Testis (tissue), 3 donors: Measurements from ENCODE around the gene SMYD3. TPM values are rescaled to one million over a fixed set of nuclear protein-coding genes. Genes with fewer than 3 reads are reported as not detected.

ENCODE experiments used
- DNase-seq: peaks from one replicate; pipeline ENCODE4 v3.0.0-alpha.2; 2019
- H3K27ac ChIP-seq, 2 donors: fragments of 200-600 bp; sonication (generic); one replicate each; pipeline ENCODE4 v1.5.1; 2019
- H3K27me3 ChIP-seq: fragments of 200-600 bp; sonication (generic); one replicate; pipeline ENCODE4 v1.5.1; 2019
- H3K36me3 ChIP-seq: fragments of 200-600 bp; sonication (generic); one replicate; pipeline ENCODE4 v1.5.1; 2017; ENCODE audit warnings: low read depth; ENCODE audit errors: missing control alignments
- H3K4me1 ChIP-seq: fragments of 200-600 bp; sonication (generic); one replicate; pipeline ENCODE4 v1.5.1; 2019
- H3K4me3 ChIP-seq, 2 donors: fragments of 200-600 bp; sonication (generic); one replicate each; pipeline ENCODE4 v1.5.1; 2017 to 2019
- H3K9me3 ChIP-seq: fragments of 200-600 bp; sonication (generic); one replicate; pipeline ENCODE4 v1.5.1; 2017
- CTCF ChIP-seq, 3 experiments: fragments of 450-650 bp in 2 of 3; fragments of 200-600 bp in 1 of 3; sonication (generic) in 1 of 3; IDR thresholded peaks; one replicate each; pipeline ENCODE4 v1.5.1; 2016 to 2019; ENCODE audit warnings: antibody characterized with exemption in 3 of 3, mild to moderate bottlenecking in 2 of 3, moderate library complexity in 1 of 3
- POLR2A ChIP-seq: fragments of 450-650 bp; IDR thresholded peaks from one replicate; pipeline ENCODE4 v1.6.1; 2017; ENCODE audit warnings: antibody characterized with exemption, mild to moderate bottlenecking, moderate library complexity
- WGBS, 2 donors: methylation state at CpG; one replicate each; pipeline ENCODE4 v1.1.5; 2018; 5-methylcytosine and 5-hydroxymethylcytosine counted together
- intact Hi-C: fragments of 100-400 bp; cut with DNase I; formaldehyde crosslinking; loops from one replicate; pipeline ENCODE4 v1.15.1; 2023; ENCODE audit warnings: low total_unique reads
- polyA plus RNA-seq: library from polyadenylated mRNA; stranded (reverse); fragments of 350-450 nt; fragmentation: Illumina TruSeq; extraction: RNeasy Lipid Tissue Mini Kit (QIAGEN cat#74804); gene quantifications from one replicate; pipeline ENCODE4 v1.2.3, GENCODE V29; 2014; ENCODE audit warnings: low read depth, low replicate concordance; ENCODE audit not compliant: insufficient read depth
- total RNA-seq, 2 donors: library from RNA; depleted of rRNA; stranded (reverse); fragments of >200 nt; gene quantifications; one replicate each; pipeline ENCODE4 v1.2.3, GENCODE V29; 2016

SMYD3 gene
- total and polyA plus RNA-seq, 3 donors from 2014 or later: 23.0 to 38.8 (median 38.7) TPM

- no peaks in the 10 kb centered on the region for H3K9me3 ChIP-seq
- no peak overlapping the region for H3K4me3 ChIP-seq
- intact Hi-C loops: no loop called here
- H3K27me3 ChIP-seq: no peaks in the 10 kb centered on the region
- TF ChIP-seq CTCF (IDR thresholded peaks at IDR 0.05) (no peak), POLR2A (no peak)
- H3K36me3 ChIP-seq: no peaks in the 10 kb centered on the region
- 41 to 51% methylated on average over 12 of the region's 12 CpGs for WGBS, 2 donors
- no peaks in the 10 kb centered on the region for H3K4me1 ChIP-seq
- H3K27ac ChIP-seq: no peak overlapping the region
- DNase-seq: no peak
Observed at GRCh38 chr1:245986404-245987218, 520.5 kb downstream of the SMYD3 start.

- Histone ChIP-seq H3K27me3 (no peaks in the 10 kb centered on the region), H3K27ac (no peak overlapping the region), H3K9me3 (no peaks in the 10 kb centered on the region), H3K4me3 (no peak overlapping the region), H3K4me1 (no peaks in the 10 kb centered on the region), H3K36me3 (no peaks in the 10 kb centered on the region)
- WGBS, 2 donors: 92 to 95% methylated on average over 7 of the region's 7 CpGs
- TF ChIP-seq CTCF (IDR thresholded peaks at IDR 0.05) (no peak), POLR2A (no peak)
- intact Hi-C loops: no loop called here
- DNase-seq: no peak
Observed at GRCh38 chr1:245984390-245985155, 522.5 kb downstream of the SMYD3 start.

GRCh38 chr1:245983294-245983967, 523.6 kb downstream of the SMYD3 start:
- no peak for TF ChIP-seq POLR2A
- no peak for TF ChIP-seq CTCF (IDR thresholded peaks at IDR 0.05)
- DNase-seq: no peak
- H3K36me3 ChIP-seq: no peaks in the 10 kb centered on the region
- H3K27ac ChIP-seq: no peak overlapping the region
- no peaks in the 10 kb centered on the region for H3K9me3 ChIP-seq
- no peak overlapping the region for H3K4me3 ChIP-seq
- intact Hi-C loops: no loop called here
- WGBS, 2 donors: 91 to 95% methylated on average over 7 of the region's 7 CpGs
- H3K4me1 ChIP-seq: no peaks in the 10 kb centered on the region
- H3K27me3 ChIP-seq: no peaks in the 10 kb centered on the region

GRCh38 chr1:245979589-245979988, 527.5 kb downstream of the SMYD3 start:
- WGBS, 2 donors: 93 to 94% methylated on average over 9 of the region's 9 CpGs
- intact Hi-C loops: no loop called here

More at GRCh38 chr1:245979589-245979988, 527.5 kb downstream of the SMYD3 start:
- Histone ChIP-seq H3K27me3 (no peaks in the 10 kb centered on the region), H3K4me1 (no peaks in the 10 kb centered on the region), H3K36me3 (no peaks in the 10 kb centered on the region), H3K9me3 (no peaks in the 10 kb centered on the region), H3K27ac (no peak overlapping the region), H3K4me3 (no peak overlapping the region)
- no peak for TF ChIP-seq CTCF (IDR thresholded peaks at IDR 0.05)
- TF ChIP-seq POLR2A: no peak
- no peak for DNase-seq
